ENCODE data around the gene FAM200C.

DNA sequence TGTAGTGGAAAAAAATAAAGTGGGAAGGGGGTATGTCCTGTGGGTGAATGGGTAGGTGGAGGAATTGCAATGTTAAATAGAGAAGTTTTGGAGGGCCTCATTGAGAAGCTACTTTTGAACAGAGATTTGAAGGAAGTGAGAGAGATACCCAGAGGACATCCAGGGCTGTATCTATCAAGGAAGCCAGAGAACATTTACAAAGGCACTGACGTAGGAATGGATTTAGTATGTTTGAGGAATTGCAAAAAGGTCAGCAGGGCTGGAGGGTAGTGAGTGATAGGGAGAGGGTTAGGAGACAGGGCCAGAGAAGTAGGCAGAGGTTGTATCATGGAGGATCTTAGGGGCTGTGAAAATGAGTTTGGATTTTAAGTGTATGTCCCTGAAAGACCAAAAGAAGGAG lies 35.7 kb upstream of the FAM200C start:
- TF ChIP-seq SIN3A (IDR thresholded peaks at IDR 0.05; ENCODE audit: borderline replicate concordance, insufficient read depth, low read length), result no peak
- no peak for TF ChIP-seq TAF1 (IDR thresholded peaks at IDR 0.05; ENCODE audit: borderline replicate concordance, insufficient read depth, low read length)
- TF ChIP-seq POLR2AphosphoS5 (IDR thresholded peaks at IDR 0.05; ENCODE audit: low read depth, low read length), result no peak
- TF ChIP-seq, protein P1, sequence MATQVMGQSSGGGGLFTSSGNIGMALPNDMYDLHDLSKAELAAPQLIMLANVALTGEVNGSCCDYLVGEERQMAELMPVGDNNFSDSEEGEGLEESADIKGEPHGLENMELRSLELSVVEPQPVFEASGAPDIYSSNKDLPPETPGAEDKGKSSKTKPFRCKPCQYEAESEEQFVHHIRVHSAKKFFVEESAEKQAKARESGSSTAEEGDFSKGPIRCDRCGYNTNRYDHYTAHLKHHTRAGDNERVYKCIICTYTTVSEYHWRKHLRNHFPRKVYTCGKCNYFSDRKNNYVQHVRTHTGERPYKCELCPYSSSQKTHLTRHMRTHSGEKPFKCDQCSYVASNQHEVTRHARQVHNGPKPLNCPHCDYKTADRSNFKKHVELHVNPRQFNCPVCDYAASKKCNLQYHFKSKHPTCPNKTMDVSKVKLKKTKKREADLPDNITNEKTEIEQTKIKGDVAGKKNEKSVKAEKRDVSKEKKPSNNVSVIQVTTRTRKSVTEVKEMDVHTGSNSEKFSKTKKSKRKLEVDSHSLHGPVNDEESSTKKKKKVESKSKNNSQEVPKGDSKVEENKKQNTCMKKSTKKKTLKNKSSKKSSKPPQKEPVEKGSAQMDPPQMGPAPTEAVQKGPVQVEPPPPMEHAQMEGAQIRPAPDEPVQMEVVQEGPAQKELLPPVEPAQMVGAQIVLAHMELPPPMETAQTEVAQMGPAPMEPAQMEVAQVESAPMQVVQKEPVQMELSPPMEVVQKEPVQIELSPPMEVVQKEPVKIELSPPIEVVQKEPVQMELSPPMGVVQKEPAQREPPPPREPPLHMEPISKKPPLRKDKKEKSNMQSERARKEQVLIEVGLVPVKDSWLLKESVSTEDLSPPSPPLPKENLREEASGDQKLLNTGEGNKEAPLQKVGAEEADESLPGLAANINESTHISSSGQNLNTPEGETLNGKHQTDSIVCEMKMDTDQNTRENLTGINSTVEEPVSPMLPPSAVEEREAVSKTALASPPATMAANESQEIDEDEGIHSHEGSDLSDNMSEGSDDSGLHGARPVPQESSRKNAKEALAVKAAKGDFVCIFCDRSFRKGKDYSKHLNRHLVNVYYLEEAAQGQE (IDR thresholded peaks at IDR 0.05; ENCODE audit: insufficient read depth in 1 of 2, low read depth in 2 of 2, low read length in 2 of 2), result no peak

Data from PFSK-1 (cell line).